Endothelial cell of coronary artery (primary cell): ENCODE results near the gene NFKB1. TPM values are rescaled to one million over a fixed set of nuclear protein-coding genes. Genes with fewer than 3 reads are reported as not detected.

ENCODE experiments used
- total RNA-seq: library from RNA; depleted of rRNA; stranded (reverse); fragments of >200 nt; gene quantifications from 2 replicates; pipeline ENCODE4 v1.2.3, GENCODE V29; 2014

The NFKB1 gene, protein sequence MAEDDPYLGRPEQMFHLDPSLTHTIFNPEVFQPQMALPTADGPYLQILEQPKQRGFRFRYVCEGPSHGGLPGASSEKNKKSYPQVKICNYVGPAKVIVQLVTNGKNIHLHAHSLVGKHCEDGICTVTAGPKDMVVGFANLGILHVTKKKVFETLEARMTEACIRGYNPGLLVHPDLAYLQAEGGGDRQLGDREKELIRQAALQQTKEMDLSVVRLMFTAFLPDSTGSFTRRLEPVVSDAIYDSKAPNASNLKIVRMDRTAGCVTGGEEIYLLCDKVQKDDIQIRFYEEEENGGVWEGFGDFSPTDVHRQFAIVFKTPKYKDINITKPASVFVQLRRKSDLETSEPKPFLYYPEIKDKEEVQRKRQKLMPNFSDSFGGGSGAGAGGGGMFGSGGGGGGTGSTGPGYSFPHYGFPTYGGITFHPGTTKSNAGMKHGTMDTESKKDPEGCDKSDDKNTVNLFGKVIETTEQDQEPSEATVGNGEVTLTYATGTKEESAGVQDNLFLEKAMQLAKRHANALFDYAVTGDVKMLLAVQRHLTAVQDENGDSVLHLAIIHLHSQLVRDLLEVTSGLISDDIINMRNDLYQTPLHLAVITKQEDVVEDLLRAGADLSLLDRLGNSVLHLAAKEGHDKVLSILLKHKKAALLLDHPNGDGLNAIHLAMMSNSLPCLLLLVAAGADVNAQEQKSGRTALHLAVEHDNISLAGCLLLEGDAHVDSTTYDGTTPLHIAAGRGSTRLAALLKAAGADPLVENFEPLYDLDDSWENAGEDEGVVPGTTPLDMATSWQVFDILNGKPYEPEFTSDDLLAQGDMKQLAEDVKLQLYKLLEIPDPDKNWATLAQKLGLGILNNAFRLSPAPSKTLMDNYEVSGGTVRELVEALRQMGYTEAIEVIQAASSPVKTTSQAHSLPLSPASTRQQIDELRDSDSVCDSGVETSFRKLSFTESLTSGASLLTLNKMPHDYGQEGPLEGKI
- 30.9 and 41.9 TPM in 2 replicates for total RNA-seq

DNA sequence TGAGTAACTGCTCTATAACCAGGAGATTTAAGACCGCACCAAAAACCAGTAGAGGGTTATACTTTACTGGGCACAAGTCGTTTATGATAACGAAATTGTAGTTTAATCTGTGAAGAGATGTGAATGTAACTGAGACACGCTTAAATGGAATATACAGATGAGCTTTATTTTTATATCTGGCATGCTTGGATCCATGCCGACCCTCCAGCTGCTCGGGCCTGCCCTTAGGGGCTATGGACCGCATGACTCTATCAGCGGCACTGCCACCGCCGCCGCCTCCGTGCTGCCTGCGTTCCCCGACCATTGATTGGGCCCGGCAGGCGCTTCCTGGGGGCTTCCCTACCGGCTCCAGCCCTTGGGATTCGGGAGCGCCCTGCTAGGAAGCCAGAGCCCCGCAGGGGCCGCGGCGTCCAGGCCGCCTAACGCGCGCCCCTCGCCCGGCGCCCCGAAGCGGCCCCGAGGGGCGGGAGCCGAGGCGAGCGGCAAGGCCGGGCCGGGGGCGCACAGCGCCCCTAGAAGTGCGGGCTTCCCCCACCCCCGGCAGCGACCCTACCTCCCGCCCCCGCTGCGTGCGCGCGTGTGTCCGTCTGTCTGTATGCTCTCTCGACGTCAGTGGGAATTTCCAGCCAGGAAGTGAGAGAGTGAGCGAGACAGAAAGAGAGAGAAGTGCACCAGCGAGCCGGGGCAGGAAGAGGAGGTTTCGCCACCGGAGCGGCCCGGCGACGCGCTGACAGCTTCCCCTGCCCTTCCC lies at the start of gene NFKB1:
Gene NFKB1, plus strand, starts transcription at position 664 of the 751 bp plus-strand sequence. CDS start 24,160 bp downstream, outside the sequence.

Other genes with a start within 250 kb of the NFKB1 start
- 2.5 and 9.9 TPM in 2 replicates for gene SLC39A8, start 155.9 kb upstream of the NFKB1 start, total RNA-seq